ENCODE measurements around the gene P2RX2.

The P2RX2 gene

DNA sequence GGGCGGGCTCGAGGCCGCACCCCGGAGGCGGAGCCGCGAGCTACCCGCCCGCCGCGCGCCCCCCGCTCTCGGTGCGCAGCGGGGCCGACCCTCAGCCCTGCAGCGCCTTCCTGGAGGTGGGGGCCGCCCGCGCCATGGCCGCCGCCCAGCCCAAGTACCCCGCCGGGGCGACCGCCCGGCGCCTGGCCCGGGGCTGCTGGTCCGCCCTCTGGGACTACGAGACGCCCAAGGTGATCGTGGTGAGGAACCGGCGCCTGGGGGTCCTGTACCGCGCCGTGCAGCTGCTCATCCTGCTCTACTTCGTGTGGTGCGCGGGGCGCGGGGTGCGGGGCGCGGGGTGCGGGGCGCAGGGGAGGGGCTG lies at the start of gene P2RX2:
Gene P2RX2 (plus strand): TSS at position 94 of the 361 bp plus-strand sequence. CDS start 41 bp downstream, at position 135.
- DNase-seq (ENCODE audit: low read depth, low spot score), result no peak

DNA sequence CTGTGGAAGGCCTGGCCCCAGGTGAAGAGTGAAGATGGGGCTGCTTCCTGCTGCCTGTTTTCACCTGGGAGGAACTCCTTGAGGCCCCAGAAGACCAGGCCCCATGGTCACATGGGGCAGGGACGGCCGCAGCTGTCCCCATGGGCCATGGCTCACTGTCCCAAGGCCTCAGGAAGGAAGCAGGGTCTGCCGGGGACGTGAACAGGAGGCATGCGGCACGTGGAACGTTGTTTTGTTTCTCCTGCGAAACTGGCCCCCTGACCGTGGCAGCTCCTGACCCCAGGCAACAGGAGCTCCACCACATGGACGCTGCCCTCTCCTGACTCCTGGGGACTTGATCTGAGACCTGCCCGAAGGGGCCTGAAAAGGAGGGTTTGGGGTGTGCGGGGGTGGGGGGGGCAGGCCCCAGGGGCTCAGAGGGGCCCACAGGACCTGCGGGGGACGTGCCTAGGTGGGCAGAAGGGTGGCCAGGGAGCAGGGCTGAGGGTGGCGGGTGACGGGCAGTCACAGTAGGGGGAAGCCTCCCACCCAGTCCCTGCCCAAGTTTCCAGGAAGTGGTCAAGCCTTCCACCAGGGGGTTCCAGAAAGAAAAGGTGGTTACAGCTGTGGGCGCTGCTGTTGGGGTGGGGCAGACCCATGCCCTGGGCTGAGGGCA lies 49.6 kb upstream of the P2RX2 start:
- DNase-seq (ENCODE audit: low read depth, low spot score), result no peak

DNA sequence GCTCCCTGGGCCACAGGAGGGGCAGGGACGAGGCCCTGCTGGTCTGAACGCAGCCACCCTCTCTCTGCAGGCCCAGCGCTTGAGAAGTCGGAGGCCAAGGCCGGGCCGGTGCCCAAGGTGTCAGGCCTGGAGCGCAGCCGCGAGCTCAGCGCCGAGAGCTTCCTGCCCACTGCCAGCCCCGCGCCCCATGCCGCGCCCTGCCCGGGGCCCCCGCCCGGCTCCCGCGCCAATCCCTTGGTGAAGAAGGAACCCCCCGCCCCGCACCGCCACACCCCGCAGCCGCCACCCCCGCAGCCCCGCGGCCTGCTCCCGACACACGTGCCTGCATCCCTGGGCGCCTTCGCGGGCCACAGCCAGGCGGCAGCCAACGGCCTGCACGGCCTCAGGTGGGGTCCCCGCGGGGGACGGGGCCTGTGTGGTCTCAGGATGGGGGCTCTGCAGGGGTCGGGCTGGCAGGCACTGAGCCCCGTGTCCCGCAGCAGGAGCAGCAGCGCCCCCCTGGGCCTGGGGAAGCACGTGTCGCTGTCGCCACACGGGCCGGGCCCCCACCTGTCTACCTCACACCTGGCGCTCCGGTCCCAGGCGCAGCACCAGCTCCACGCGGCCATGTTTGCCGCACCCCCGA lies 48.6 kb upstream of the P2RX2 start:
- DNase-seq (ENCODE audit: low read depth, low spot score), result no peak

DNA sequence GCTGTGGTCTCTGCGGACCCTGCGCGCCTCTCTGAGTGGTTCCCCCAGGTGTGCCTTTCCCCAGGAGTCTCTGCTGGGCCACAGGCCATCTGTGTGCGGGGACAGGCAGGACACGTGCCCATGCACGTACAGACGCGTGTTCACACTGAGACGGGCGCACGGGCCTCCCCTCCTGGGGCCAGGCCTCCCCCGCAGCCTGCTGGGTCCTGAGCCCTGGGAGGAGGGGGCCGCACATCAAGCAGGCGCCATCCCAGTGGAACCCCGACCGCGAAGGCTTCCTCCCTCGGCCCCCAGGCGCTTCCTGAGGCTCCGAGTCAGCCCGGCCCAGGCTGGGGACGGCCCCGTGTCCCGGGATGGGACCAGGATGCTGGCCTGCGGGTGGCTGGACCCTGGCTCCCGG lies 47.9 kb upstream of the P2RX2 start:
- DNase-seq (ENCODE audit: low read depth, low spot score), result no peak

DNA sequence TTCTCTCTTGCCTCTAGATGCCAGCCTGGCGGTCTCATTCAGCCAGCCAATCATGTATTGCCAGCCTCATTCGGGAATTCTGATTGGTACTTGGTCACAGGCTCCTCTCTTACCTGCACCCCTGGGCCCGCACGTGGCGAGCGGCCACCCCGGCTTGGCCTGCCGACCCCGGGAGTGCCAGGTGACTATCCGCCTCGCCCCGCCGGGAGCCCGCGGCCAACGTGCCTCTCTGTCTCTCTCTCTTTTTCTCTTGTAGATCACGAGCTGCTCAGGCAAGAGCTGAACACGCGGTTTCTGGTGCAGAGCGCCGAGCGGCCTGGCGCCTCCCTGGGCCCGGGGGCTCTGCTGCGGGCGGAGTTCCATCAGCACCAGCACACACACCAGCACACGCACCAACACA lies 47.5 kb upstream of the P2RX2 start:
- DNase-seq (ENCODE audit: low read depth, low spot score), result no peak

DNA sequence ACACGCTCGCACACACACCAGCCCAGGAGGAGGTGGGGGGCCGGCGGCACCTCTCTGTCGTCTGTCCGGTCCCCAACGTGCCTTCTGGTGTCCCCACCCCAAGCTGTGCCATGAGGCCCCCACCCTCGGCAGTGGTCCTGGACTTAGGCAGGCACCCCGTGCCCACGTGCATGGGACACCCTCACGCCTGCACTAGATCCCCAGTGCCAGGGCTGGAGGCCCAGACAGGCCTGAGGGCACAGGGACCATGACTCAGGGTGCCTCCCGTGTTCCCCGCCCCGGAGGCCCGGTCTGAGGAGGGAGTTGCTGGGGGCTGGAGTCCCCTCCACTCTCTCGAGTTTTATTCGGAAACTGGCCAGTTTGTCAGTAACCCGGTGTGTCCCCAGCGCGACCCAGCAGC lies 47.0 kb upstream of the P2RX2 start:
- DNase-seq (ENCODE audit: low read depth, low spot score), result no peak

DNA sequence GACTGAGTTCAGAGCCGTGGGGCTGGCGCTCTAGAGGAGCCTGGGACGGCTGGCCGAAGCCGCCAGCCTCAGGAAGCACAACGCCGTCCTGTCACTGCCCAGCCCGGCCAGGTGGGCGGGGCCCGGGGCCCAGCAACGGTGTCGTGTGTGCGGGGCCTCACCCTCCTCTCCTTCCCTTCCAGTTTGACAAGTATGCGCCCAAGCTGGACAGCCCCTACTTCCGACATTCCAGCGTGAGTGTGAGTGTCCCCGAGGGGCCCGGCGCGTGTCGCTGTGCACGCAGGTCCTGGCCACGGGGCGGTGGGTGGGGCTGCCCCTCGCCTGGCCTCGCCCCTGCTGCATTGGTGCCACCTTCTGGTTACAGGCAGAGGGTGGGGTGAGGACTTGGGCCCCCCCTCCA lies 46.5 kb upstream of the P2RX2 start:
- no peak for DNase-seq (ENCODE audit: low read depth, low spot score)

DNA sequence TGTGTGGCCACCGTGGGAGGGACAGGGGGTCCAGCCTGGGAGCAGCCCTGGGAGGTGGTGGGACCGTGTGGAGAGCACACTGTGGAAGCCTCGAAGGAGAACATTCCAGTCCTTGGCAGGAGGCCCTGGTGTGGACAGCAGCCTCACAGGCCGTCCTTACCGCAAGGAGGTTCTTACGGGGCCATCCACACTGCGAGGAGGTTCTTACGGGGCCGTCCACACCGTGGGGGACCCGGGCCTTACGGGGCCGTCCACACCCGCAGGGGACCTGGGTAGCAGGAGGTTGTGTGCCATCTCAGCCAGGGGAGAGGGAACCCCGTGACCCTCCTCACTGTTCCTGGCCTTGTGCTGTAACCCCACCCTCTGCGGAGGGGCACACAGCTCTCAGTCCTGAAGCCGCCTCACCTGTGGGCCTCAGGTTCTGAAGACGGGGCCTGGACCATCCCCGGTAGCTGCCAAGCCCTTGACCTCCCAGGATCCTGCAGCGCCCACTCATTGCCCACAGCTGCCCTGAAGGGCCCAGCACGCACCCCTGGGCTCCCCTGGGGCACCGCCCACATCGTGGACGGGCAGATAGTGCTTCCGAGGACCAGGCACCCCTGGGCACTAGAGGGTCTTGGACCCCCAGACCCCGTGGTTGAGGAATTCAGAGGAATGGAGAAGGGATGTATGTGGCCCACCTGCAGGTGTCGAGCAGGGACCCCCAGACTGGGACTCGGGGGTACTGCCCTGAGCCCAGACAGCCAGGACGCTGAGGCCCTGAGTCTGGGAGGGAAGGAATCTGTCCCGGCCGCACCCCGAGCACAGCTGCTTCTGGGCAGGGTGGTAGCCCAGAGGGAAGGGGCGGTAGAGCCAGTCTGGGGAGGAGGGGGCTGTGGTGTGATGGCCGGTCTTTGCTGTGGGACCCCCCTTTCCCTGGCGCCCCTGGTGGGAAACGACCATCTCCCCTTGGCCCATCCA lies 45.5 kb upstream of the P2RX2 start:
- DNase-seq (ENCODE audit: low read depth, low spot score), result no peak

DNA sequence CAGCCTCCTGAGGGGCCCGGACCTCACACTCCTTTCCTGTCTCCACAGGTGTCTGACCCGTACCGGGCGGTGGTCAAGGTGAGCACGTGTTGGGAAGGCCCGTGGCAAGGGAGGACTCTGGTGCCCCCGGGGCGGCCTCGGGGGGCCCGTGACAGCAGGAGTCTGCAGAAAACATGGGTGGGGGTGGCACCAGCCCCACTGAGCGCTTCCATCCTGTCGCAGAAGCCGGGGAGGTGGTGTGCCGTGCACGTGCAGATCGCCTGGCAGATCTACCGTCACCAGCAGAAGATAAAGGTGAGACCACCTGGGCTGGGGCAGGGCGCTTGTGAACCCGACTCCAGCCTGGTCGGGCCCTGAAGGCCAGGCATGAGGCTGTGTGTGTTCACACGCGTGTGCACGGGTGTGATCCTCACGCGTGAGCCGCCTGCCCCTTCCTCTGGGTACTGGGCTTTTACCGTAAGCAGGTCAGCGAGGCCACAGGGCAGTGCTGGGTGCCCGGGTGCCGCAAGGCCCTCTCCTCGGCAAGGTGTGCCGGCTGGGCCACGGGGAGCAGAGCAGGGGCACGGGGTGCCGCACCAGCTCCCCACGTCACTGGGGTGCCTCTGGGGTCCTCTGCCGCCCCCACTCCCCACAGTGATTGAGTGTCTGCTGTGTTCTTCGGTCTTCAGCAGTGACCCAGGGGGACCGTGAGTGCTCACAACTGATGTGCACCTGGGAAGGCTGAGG lies 44.1 kb upstream of the P2RX2 start:
- DNase-seq (ENCODE audit: low read depth, low spot score), result no peak

DNA sequence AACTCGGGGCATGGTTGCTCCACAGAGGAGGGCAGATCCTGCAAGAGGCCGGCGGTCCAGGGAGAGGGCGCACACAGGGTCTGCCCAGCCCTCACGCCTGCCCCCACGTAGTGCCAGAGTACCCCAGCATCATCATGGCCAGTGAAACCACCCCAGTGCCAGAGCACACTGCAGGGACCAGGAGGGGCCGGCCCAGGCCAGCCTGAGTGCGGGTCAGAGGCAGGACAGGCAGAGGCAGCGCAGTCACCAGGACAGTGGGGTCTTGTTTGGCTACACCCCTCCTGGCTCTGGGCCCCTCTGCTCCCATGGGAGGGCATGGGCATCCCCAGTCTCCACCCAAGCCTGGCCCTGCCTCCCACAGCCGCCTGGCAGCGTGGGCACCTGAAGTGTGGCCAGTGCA lies 42.9 kb upstream of the P2RX2 start:
- DNase-seq (ENCODE audit: low read depth, low spot score), result no peak

DNA sequence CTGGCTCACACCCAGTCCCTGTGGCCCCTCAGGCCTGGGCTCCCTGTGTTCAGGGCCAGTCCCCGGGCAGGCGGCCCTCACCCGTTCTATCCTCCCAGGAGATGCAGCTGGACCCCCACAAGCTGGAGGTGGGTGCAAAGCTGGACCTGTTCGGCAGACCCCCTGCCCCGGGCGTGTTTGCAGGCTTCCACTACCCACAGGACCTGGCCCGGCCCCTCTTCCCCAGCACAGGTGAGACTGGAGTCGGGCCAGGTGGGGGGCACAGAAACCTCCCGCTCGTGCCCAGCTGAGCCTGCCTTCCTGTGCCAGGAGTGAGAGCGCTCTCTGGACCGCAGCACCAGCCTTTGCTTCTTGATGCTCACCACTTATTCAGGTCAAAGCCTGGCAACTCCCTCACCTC lies 41.9 kb upstream of the P2RX2 start:
- no peak for DNase-seq (ENCODE audit: low read depth, low spot score)

DNA sequence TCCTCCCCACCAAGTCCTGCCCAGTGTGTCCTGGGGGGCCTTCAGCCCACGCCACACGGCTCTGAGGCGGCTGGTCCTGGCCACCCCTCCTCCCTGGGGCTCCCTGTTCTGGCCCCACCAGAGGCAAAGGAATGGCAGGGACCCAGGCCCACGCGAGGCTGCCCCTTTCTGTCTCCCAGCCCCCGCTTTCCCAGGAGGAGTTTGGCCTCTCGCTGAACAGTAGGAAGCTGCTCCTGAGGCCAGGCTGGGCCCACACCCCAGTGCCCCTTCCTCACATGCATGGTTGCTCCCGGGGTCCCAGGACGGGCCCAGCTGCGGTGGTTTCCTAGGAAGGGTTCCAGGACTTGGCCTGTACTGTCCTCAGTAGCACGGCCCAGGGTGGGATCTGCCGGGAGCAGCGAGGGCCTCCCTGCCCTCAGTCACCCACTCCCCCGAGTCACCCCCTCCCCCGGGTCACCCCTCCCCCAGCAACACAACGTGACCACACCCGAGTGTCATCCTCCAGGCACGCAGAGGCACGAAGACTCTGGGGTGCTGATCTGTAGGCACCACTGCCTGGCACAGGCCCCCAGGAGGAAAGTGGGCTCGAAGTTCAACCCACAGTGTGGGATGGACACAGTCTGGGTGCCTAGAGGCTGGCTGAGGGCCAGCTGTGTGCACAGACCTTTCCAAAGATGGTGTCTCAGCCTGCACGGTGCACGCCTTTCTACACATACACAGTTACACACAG lies 41.2 kb upstream of the P2RX2 start:
- DNase-seq (ENCODE audit: low read depth, low spot score), result no peak

DNA sequence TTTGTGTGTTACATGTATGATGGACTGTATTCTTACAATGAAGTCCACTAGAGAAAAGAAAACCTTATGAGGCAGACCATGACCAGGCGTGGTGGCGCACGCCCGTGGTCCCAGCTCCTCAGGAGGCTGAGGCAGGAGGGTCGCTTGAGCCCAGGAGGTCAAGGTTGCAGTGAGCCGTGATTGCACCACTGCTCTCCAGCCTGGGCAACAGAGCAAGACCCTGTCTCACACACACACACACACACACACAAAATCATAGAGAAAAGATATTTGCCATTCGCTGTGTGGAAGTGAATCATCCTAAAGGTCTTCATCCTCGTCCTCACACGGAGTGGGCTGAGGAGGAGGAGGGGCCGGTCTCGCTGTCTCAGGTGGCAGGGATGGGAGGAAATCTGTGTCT lies 40.5 kb upstream of the P2RX2 start:
- DNase-seq (ENCODE audit: low read depth, low spot score), result no peak

DNA sequence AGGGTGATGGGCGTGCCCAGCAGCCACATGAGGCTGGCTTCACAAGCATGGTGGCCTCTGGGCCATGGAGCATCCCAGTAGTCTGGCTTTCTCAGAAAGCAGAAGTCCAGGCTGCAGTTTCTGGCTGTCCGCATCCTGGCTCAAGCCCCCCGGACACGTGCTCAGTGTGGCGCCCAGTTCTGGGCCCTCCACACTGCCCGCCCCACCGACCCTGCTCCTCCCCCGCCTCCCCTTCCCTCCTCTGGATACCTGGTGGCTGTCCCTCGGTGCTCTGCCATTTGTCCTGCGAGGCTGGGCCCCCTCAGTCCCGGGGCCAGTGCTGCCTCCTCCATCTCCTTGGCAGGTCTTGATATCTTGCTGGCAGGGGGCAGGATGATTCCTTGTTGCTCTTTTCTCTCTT lies 39.8 kb upstream of the P2RX2 start:
- no peak for DNase-seq (ENCODE audit: low read depth, low spot score)

DNA sequence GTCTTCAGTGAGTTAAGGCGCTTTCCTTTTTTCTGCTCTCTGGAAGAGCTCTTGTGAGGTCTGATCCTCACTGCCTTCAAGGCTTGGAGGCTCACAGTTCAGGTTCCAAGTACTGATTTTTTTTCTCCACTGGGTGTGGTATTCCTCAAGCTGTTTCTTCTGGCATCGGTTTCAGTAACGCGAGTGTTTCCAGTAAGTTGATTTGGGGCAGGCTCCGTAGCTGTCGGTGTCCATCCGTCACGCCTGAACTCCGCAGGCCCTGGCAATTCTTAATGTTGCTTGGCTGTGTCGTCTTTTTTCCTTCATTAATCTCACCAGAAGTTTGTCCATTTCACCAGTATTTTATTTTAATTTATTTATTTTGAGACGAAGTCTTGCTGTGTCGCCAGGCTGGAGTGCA lies 38.8 kb upstream of the P2RX2 start:
- DNase-seq (ENCODE audit: low read depth, low spot score), result no peak

DNA sequence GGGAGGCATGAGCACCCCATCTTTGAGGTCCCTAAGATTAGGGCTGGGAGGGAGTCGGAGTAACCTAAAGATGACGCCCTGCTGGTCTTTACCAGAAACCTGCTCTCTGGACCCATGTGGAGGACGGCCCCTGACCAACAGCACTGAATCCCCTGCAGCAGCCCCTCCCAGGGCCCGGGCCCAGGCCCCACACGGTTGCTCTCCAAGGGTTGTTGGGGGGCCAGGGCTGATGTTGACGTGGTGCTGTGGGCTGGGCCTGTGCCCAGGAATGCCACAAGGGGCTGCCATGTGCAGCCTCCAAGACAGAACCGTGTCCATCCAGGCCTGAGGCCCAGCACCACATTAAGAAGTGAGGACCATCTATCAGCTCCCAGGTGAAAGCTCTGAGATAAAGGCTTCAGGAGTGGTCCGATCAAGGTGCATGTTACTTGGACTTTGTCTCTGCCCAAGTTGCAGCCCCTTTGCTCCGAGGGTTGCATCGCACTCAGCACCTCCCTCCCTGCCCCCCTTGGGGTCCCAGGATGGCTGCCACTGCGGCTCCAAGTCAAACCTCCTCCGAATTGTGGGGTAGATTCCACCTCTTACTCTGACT lies 37.8 kb upstream of the P2RX2 start:
- no peak for DNase-seq (ENCODE audit: low read depth, low spot score)

DNA sequence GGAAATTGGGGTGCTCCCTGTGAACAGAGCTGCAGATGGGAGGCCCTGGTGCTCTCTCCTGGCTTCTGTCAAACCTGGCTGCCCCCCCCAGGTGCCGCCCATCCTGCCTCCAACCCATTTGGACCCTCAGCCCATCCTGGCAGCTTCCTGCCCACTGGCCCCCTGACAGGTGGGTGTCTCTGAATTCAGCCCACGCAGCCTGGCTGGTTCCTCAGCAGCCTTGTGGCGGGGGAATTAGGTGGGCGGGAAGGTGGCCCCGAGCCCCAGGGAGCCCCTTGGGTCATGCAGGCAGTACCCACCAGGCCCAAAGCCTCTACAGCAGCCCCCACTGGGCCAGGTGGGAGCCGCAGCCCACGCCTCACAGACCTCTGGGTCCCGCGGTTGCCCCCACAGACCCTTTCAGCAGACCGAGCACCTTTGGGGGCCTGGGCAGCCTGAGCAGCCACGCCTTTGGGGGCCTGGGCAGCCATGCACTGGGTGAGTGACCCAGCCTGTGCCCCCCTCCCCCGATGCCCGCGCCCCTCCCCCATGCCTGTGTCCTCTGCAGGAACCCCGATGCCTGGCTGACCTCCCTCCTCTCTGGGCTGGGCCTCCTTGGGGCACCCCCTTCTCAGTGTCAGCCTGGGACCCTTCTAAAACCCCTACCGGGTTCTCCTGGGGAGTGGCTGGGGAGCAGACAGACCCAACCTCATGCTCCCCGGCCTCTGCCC lies 37.1 kb upstream of the P2RX2 start:
- DNase-seq (ENCODE audit: low read depth, low spot score), result no peak

DNA sequence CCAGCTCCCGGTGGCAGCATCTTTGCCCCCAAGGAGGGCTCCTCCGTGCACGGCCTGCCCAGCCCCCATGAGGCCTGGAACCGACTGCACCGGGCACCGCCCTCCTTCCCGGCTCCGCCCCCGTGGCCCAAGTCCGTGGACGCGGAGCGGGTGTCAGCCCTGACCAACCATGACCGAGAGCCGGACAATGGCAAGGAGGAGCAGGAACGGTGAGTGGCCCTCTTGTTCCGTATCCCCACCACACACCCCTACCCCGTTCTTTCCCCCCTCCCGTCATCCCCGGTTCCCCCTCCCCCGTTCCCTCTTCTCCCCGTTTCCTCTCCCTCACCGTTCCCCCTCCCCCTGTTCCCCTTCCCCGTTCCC lies 36.5 kb upstream of the P2RX2 start:
- no peak for DNase-seq (ENCODE audit: low read depth, low spot score)

DNA sequence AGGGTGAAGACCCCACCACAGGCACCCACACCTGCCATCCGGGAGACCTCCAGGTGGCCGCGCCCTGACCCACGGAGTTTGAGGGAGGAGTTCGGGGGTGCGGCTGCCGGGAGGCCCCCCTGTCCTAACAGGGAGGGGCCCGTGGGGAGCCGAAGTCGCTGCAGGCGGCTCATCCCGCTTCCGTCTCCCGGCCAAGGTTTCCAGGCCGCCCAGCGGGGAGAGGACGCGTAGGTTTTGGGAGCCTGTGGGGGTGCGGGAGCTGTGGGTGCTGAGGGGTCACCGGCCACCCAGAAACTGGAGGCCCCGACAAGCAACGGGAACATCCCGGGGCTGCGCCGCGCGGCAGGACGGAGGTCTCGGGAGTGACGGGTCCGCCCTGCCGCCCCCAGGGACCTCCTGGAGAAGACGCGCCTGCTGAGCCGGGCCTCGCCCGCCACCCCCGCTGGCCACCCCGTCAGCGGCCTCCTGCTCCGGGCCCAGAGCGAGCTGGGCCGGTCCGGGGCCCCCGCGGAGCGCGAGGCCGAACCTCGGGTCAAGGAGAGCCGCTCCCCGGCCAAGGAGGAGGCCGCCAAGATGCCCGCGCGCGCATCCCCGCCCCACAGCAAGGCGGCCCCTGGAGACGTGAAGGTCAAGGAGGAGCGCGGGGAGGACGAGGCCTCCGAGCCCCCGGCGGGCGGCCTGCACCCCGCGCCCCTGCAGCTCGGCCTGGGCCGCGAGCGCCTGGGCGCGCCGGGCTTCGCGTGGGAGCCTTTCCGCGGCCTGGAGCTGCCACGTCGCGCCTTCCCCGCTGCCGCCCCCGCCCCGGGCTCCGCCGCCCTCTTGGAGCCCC lies 35.8 kb upstream of the P2RX2 start:
- DNase-seq (ENCODE audit: low read depth, low spot score), result no peak

DNA sequence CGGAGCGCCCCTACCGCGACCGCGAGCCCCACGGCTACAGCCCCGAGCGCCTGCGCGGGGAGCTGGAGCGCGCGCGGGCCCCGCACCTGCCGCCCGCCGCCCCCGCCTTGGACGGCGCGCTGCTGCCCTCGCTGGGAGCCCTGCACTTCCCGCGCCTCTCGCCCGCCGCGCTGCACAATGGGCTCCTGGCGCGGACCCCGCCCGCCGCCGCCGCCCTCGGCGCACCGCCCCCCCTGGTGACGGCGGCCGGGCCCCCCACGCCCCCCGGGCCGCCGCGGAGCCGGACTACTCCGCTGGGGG lies 35.2 kb upstream of the P2RX2 start:
- DNase-seq (ENCODE audit: low read depth, low spot score), result no peak

Measured in activated naive CD8-positive, alpha-beta T cell treated with anti-CD3 and anti-CD28 coated beads, Interleukin-2, amount 50 U/mL, for 16 hours (primary cell).